ENCODE measurements around the gene ZFYVE1.
"Not testable (repeated sequence)": the region's sequence is repeated elsewhere in the genome, so short reads cannot be mapped to it uniquely, and the experiment has no call there.

ZFYVE1 gene

DNA sequence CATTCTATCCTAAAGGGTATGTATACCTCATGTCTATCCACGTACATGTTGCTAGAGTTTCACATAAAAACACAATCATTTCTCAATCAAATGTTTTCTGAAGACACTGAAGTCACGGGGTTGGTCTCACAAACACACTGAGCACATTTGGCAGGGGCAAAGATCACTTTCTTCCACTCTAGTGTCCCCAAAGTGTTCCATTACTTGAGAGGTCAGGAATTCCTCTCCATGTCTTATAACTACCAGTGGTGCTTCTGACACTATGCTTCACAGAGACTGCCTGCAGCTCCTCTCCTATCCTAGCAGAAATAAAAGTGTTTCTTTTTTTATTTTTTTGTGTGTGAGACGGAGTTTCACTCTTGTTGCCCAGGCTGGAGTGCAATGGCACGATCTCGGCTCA is 19.1 kb downstream of the ZFYVE1 start:
- H3K9me3 ChIP-seq (ENCODE audit: control insufficient read depth in 5 of 5, low read length in 5 of 5): no peaks in the 10 kb centered on the region
- peak overlapping the region in 1 of 5 donors; percentile 1 for H3K9ac ChIP-seq (ENCODE audit: low read length in 5 of 5)
- no peak overlapping the region for H3K4me3 ChIP-seq (ENCODE audit: low read depth in 1 of 5, low read length in 5 of 5)
- peak overlapping the region; percentile 54 for H3K27ac ChIP-seq (ENCODE audit: low read depth, low read length)
- H3K36me3 ChIP-seq (ENCODE audit: control insufficient read depth in 5 of 5, insufficient read depth in 5 of 5, low read length in 5 of 5): peaks cover 4 to 22% (median 6%) of the 10 kb centered on the region in 5 donors
- H3K27me3 ChIP-seq (ENCODE audit: control insufficient read depth in 5 of 5, insufficient read depth in 4 of 5, low read length in 5 of 5): no peaks in the 10 kb centered on the region
- peaks cover 2 to 30% (median 22%) of the 10 kb centered on the region in 5 donors for H3K4me1 ChIP-seq (ENCODE audit: control insufficient read depth in 5 of 5, insufficient read depth in 5 of 5, low read length in 5 of 5)

DNA sequence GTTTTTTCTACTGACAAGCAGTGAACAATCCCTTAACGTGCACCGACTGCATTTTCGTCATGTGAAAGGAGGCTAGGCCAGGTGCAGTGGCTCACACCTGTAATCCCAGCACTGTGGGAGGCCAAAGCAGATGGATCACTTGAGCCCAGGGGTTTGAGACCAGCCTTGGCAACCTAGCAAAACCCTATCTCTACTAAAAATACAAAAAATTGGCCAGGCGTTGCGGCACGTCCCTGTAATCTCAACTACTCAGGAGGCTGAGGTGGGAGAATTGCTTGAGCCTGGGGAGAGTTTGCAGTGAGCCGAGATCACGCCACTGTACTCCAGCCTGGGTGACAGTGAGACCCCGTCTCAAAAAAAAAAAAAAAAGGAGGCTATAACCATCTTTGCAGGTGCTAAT is 22.3 kb downstream of the ZFYVE1 start:
- H3K27ac ChIP-seq (ENCODE audit: low read depth, low read length); H3K27me3 ChIP-seq (ENCODE audit: control insufficient read depth in 5 of 5, insufficient read depth in 4 of 5, low read length in 5 of 5); H3K4me3 ChIP-seq (ENCODE audit: low read depth in 1 of 5, low read length in 5 of 5); H3K9ac ChIP-seq (ENCODE audit: low read length in 5 of 5); H3K9me3 ChIP-seq (ENCODE audit: control insufficient read depth in 5 of 5, low read length in 5 of 5): not testable (repeated sequence)
- H3K4me1 ChIP-seq (ENCODE audit: control insufficient read depth in 5 of 5, insufficient read depth in 5 of 5, low read length in 5 of 5): peaks cover 2 to 34% (median 20%) of the 10 kb centered on the region in 5 donors
- H3K36me3 ChIP-seq (ENCODE audit: control insufficient read depth in 5 of 5, insufficient read depth in 5 of 5, low read length in 5 of 5): peaks cover 0 to 22% (median 5%) of the 10 kb centered on the region in 5 donors

DNA sequence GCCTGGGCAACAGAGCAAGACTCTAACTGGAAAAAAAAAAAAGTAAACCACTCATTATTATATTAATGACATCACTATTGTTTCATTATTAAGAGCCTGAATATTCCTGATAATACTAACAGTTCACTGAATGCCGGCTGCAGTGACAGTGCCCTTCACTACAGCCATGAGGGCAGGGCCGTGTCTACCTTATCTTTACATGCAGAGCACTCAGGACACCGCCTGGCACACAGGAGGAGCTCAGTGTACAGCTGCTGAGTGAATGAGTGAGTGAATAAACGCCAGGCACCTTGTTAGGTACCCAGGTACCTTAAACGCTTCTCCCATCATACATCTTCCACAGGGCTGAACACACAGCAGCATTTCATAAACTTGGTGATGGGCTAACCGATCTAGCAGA is 23.2 kb downstream of the ZFYVE1 start:
- Histone ChIP-seq H3K27ac (ENCODE audit: low read depth, low read length) (no peak overlapping the region), H3K4me3 (ENCODE audit: low read depth in 1 of 5, low read length in 5 of 5) (no peak overlapping the region), H3K9me3 (ENCODE audit: control insufficient read depth in 5 of 5, low read length in 5 of 5) (no peaks in the 10 kb centered on the region), H3K27me3 (ENCODE audit: control insufficient read depth in 5 of 5, insufficient read depth in 4 of 5, low read length in 5 of 5) (no peaks in the 10 kb centered on the region), H3K9ac (ENCODE audit: low read length in 5 of 5) (no peak overlapping the region), H3K4me1 (ENCODE audit: control insufficient read depth in 5 of 5, insufficient read depth in 5 of 5, low read length in 5 of 5) (peaks cover 0 to 25% (median 15%) of the 10 kb centered on the region in 5 donors), H3K36me3 (ENCODE audit: control insufficient read depth in 5 of 5, insufficient read depth in 5 of 5, low read length in 5 of 5) (peaks cover 0 to 28% (median 5%) of the 10 kb centered on the region in 5 donors)

DNA sequence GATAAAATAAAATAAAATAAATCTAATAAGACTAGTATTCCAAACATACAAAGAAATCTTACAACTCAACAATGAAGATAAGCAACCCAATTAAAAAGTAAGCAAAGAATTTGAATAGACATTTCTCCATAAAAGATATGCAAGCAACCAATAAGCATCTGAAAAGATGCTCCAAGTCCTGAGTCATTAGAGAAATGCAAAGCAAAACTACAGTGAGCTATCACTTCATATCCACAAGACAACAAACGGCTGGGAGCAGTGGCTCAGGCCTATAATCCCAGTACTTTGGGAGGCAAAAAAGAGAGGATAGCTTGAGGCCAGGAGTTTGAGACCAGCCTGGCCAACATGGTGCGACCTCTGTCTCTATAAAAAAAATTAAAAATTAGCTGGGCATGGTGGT is 26.8 kb downstream of the ZFYVE1 start:
- peaks cover 0 to 6% (median 0%) of the 10 kb centered on the region in 5 donors for H3K4me1 ChIP-seq (ENCODE audit: control insufficient read depth in 5 of 5, insufficient read depth in 5 of 5, low read length in 5 of 5)
- H3K36me3 ChIP-seq (ENCODE audit: control insufficient read depth in 5 of 5, insufficient read depth in 5 of 5, low read length in 5 of 5): peaks cover 4 to 48% (median 32%) of the 10 kb centered on the region in 5 donors
- no peak overlapping the region for H3K9ac ChIP-seq (ENCODE audit: low read length in 5 of 5)
- H3K4me3 ChIP-seq (ENCODE audit: low read depth in 1 of 5, low read length in 5 of 5): no peak overlapping the region
- H3K27ac ChIP-seq (ENCODE audit: low read depth, low read length): no peak overlapping the region
- H3K9me3 ChIP-seq (ENCODE audit: control insufficient read depth in 5 of 5, low read length in 5 of 5): no peaks in the 10 kb centered on the region
- no peaks in the 10 kb centered on the region for H3K27me3 ChIP-seq (ENCODE audit: control insufficient read depth in 5 of 5, insufficient read depth in 4 of 5, low read length in 5 of 5)

DNA sequence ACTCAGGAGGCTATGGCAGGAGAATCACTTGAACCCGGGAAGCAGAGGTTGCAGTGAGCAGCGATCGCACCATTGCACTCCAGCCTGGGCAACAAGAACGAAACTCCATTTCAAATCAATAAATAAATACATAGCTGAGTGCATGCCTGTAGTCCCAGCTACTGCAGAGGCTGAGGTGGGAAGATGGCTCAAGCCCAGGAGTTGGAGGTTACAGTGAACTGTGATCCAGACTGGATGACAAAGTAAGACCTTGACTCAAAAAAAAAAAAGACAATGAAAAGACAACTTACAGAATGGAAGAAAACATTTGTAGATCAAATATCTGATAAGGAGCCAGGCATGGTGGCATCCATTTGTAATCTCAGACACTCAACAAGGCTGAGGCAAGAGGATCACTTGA is 27.6 kb downstream of the ZFYVE1 start:
- peaks cover 0 to 6% (median 0%) of the 10 kb centered on the region in 5 donors for H3K4me1 ChIP-seq (ENCODE audit: control insufficient read depth in 5 of 5, insufficient read depth in 5 of 5, low read length in 5 of 5)
- no peaks in the 10 kb centered on the region for H3K9me3 ChIP-seq (ENCODE audit: control insufficient read depth in 5 of 5, low read length in 5 of 5)
- H3K36me3 ChIP-seq (ENCODE audit: control insufficient read depth in 5 of 5, insufficient read depth in 5 of 5, low read length in 5 of 5): peaks cover 8 to 51% (median 35%) of the 10 kb centered on the region in 5 donors
- no peak overlapping the region for H3K27ac ChIP-seq (ENCODE audit: low read depth, low read length)
- H3K4me3 ChIP-seq (ENCODE audit: low read depth in 1 of 5, low read length in 5 of 5): no peak overlapping the region
- no peaks in the 10 kb centered on the region for H3K27me3 ChIP-seq (ENCODE audit: control insufficient read depth in 5 of 5, insufficient read depth in 4 of 5, low read length in 5 of 5)
- no peak overlapping the region for H3K9ac ChIP-seq (ENCODE audit: low read length in 5 of 5)

DNA sequence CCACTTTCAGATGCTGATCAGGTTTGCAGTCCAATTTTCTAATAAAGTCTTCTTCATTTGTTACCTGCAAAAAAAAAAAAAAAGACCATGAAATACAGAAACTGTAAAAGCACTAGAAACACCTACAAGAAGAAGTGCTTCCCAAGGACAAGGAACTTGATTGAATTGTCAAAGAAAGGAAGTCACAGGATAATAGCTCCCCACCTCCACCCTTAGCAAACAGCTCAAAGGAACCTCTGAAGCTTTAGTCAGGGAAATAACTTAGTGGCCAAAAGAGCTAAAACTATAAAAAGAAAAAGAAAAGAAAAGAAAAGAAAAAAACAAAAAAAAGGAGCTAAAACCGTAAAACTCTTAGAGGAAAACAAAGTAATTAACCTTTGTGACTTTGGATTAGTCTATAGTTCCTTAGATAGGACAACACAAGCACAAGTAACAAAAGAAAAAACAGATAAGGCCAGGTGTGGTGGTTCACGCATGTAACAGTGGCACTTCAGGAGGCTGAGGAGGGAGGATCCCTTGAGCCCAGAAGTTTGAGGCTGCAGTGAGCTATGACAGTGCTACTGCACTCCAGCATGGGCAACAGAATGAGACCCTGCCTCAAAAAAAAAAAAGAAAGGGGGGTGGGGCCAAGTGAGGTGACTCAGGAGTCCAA is 28.5 kb downstream of the ZFYVE1 start:
- Histone ChIP-seq H3K27me3 (ENCODE audit: control insufficient read depth in 5 of 5, insufficient read depth in 4 of 5, low read length in 5 of 5) (no peaks in the 10 kb centered on the region), H3K27ac (ENCODE audit: low read depth, low read length) (no peak overlapping the region), H3K9me3 (ENCODE audit: control insufficient read depth in 5 of 5, low read length in 5 of 5) (no peaks in the 10 kb centered on the region), H3K36me3 (ENCODE audit: control insufficient read depth in 5 of 5, insufficient read depth in 5 of 5, low read length in 5 of 5) (peaks cover 9 to 45% (median 31%) of the 10 kb centered on the region in 5 donors), H3K4me3 (ENCODE audit: low read depth in 1 of 5, low read length in 5 of 5) (no peak overlapping the region), H3K4me1 (ENCODE audit: control insufficient read depth in 5 of 5, insufficient read depth in 5 of 5, low read length in 5 of 5) (peaks cover 0 to 6% (median 0%) of the 10 kb centered on the region in 5 donors), H3K9ac (ENCODE audit: low read length in 5 of 5) (no peak overlapping the region)

DNA sequence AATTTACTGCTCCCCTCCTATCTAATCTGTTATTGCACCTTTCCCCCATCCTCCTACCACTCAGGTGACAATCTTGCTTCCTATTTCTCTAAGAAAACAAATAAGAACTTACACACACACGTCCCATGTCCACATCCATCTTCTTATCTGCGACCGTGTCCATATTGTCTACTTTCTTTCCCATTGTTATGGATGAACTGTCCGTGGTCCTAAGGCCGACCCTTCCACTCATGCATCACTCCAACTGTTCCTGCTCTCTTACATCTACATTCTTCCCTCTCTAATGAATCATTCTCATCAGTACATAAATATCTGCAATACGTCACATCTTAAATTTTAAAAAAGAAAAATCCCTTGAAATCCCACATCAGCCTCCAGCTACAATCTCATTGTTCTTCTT is 30.0 kb downstream of the ZFYVE1 start:
- peaks cover 13 to 54% (median 41%) of the 10 kb centered on the region in 5 donors for H3K36me3 ChIP-seq (ENCODE audit: control insufficient read depth in 5 of 5, insufficient read depth in 5 of 5, low read length in 5 of 5)
- H3K4me1 ChIP-seq (ENCODE audit: control insufficient read depth in 5 of 5, insufficient read depth in 5 of 5, low read length in 5 of 5): no peaks in the 10 kb centered on the region
- H3K4me3 ChIP-seq (ENCODE audit: low read depth in 1 of 5, low read length in 5 of 5): no peak overlapping the region
- H3K9me3 ChIP-seq (ENCODE audit: control insufficient read depth in 5 of 5, low read length in 5 of 5): no peaks in the 10 kb centered on the region
- H3K27me3 ChIP-seq (ENCODE audit: control insufficient read depth in 5 of 5, insufficient read depth in 4 of 5, low read length in 5 of 5): no peaks in the 10 kb centered on the region
- H3K9ac ChIP-seq (ENCODE audit: low read length in 5 of 5): no peak overlapping the region
- H3K27ac ChIP-seq (ENCODE audit: low read depth, low read length): no peak overlapping the region

DNA sequence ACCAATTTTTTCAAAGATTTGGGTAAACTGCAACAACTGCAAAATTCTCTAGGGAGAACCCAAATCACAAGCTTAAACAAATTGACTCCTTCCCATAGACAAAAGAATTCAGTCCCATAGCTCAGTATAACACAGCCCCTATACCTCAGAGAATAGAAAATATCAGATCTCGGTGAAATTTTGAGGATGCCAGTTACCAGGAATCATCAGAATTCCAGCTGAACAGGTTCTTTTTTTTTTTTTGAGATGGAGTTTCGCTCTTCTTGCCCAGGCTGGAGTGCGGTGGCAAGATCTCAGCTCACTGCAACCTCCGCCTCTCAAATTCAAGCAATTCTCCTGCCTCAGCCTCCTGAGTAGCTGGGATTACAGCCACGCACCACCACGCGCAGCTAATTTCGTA is 36.7 kb downstream of the ZFYVE1 start:
- Histone ChIP-seq H3K9me3 (ENCODE audit: control insufficient read depth in 5 of 5, low read length in 5 of 5) (no peaks in the 10 kb centered on the region), H3K4me3 (ENCODE audit: low read depth in 1 of 5, low read length in 5 of 5) (no peak overlapping the region), H3K36me3 (ENCODE audit: control insufficient read depth in 5 of 5, insufficient read depth in 5 of 5, low read length in 5 of 5) (peaks cover 21 to 53% (median 37%) of the 10 kb centered on the region in 5 donors), H3K27me3 (ENCODE audit: control insufficient read depth in 5 of 5, insufficient read depth in 4 of 5, low read length in 5 of 5) (no peaks in the 10 kb centered on the region), H3K9ac (ENCODE audit: low read length in 5 of 5) (no peak overlapping the region), H3K27ac (ENCODE audit: low read depth, low read length) (no peak overlapping the region), H3K4me1 (ENCODE audit: control insufficient read depth in 5 of 5, insufficient read depth in 5 of 5, low read length in 5 of 5) (peaks cover 0 to 3% (median 0%) of the 10 kb centered on the region in 5 donors)

DNA sequence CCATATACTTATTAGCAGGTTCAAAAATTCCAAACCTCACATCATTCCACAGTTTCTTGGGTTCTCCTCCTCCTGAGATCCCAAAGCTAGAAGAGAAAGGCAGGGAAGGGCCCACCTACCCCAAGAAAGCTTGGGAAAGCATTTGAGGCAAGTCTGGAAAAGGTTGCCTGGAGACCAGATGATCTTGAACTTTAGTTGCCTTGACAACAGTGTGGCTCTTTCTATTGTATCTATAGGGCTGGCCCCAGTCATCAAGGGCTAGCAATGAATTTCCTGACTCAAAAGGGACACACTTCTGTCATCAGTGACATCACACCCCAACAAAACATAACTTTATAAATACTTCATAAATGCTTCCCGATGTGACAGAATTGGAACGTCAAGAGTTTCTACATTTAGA is 40.0 kb downstream of the ZFYVE1 start:
- Histone ChIP-seq H3K27ac (ENCODE audit: low read depth, low read length) (no peak overlapping the region), H3K36me3 (ENCODE audit: control insufficient read depth in 5 of 5, insufficient read depth in 5 of 5, low read length in 5 of 5) (peaks cover 12 to 54% (median 35%) of the 10 kb centered on the region in 5 donors), H3K9me3 (ENCODE audit: control insufficient read depth in 5 of 5, low read length in 5 of 5) (no peaks in the 10 kb centered on the region), H3K4me1 (ENCODE audit: control insufficient read depth in 5 of 5, insufficient read depth in 5 of 5, low read length in 5 of 5) (peaks cover 0 to 3% (median 0%) of the 10 kb centered on the region in 5 donors), H3K4me3 (ENCODE audit: low read depth in 1 of 5, low read length in 5 of 5) (no peak overlapping the region), H3K9ac (ENCODE audit: low read length in 5 of 5) (no peak overlapping the region), H3K27me3 (ENCODE audit: control insufficient read depth in 5 of 5, insufficient read depth in 4 of 5, low read length in 5 of 5) (no peaks in the 10 kb centered on the region)

DNA sequence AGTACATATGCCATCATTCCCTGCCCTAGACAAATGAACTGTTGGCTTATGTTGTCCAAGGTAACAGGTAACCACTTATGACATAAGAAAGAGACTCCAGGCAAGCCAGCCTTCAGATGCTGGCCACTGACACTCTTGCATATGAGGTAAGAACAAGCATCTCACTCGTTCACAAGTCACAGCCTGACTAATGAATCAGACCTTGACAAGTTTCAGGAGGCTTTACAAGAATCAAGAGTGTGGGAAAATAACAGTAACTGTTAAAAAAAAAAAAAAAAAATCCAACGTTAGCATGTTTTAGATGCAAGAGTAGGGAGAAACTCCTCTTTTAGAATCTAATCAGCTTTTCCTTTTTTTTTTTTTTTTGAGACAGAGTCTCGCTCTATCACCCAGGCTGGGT is 40.7 kb downstream of the ZFYVE1 start:
- H3K4me1 ChIP-seq (ENCODE audit: control insufficient read depth in 5 of 5, insufficient read depth in 5 of 5, low read length in 5 of 5): peaks cover 0 to 3% (median 0%) of the 10 kb centered on the region in 5 donors
- H3K27ac ChIP-seq (ENCODE audit: low read depth, low read length): no peak overlapping the region
- H3K9ac ChIP-seq (ENCODE audit: low read length in 5 of 5): no peak overlapping the region
- no peaks in the 10 kb centered on the region for H3K9me3 ChIP-seq (ENCODE audit: control insufficient read depth in 5 of 5, low read length in 5 of 5)
- H3K27me3 ChIP-seq (ENCODE audit: control insufficient read depth in 5 of 5, insufficient read depth in 4 of 5, low read length in 5 of 5): no peaks in the 10 kb centered on the region
- no peak overlapping the region for H3K4me3 ChIP-seq (ENCODE audit: low read depth in 1 of 5, low read length in 5 of 5)
- H3K36me3 ChIP-seq (ENCODE audit: control insufficient read depth in 5 of 5, insufficient read depth in 5 of 5, low read length in 5 of 5): peaks cover 10 to 55% (median 39%) of the 10 kb centered on the region in 5 donors
